AML-193 (cell line): Measurements from ENCODE around the gene FSTL5.
"Not testable (repeated sequence)": the region's sequence is repeated elsewhere in the genome, so short reads cannot be mapped to it uniquely, and the experiment has no call there.

Experiments used
- DNase-seq, 2 experiments: peaks; one replicate each; lab custom pipeline; 2025; lab: John Stamatoyannopoulos, UW

The FSTL5 gene

DNA sequence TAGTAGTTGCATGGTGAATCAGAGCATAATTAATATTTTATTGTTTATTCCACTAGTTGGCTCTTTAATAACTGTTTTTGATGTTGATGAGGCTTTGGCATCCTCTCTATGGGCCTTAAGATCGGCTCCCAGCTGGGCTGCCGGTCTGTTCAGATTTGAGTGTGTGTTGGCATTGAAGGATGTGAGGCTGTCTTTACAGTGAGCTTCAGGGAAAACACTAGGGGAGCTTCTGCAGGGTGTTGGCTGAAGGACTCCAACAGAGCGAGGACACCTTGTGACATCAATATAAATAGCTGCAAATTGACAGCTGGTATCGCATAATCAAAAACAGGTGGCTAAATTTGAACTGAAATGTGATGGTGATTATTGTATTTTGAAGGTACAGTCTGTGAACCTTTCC lies 322.0 kb downstream of the FSTL5 start:
- DNase-seq = no peak

GRCh38 chr4:161829591-161829990 lies 334.2 kb downstream of the FSTL5 start:
- no peak for DNase-seq

GRCh38 chr4:161828061-161828460 lies 335.7 kb downstream of the FSTL5 start:
- DNase-seq = no peak

DNA sequence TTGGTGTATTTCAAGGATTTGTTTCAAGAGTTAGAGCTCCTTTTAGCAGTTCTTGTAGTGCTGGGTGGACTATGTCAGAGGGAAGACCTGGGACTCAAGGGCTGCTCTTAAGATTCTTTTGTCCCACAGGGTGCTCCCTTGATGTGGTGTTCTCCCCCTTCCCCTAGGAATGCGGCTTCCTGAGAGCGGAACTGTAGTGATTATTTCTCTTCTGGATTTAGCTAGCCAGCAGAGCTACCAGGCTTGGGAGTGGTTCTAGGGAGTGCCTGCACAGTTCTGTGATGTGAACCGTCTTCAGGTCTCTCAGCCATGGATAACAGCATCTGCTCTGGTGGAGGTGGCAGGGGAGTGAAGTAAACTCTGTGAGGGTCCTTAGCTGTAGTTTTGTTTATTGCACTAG lies 336.8 kb downstream of the FSTL5 start:
- DNase-seq = no peak

DNA sequence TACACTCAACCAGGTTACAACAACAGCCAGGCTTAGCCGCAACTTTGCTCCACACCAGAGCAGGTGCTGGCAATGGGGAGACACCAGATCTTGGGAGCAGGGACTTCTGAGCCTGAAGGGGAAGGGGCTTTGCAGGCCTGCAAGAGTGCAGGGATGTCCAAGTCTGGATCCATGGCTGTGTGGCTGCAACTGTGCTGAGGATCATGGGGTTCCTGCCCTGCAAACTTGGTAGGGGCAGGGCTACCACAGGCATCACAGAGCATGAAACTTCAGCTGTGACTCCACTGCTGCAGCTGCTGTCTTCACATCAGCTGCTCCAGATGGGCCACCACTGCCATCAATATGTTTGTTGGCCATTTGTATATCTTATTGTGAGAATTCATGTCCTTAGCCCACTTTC lies 340.4 kb downstream of the FSTL5 start:
- no peak for DNase-seq

- DNase-seq = no peak
These were observed 341.6 kb downstream of the FSTL5 start for GRCh38 chr4:161822174-161822573.

DNA sequence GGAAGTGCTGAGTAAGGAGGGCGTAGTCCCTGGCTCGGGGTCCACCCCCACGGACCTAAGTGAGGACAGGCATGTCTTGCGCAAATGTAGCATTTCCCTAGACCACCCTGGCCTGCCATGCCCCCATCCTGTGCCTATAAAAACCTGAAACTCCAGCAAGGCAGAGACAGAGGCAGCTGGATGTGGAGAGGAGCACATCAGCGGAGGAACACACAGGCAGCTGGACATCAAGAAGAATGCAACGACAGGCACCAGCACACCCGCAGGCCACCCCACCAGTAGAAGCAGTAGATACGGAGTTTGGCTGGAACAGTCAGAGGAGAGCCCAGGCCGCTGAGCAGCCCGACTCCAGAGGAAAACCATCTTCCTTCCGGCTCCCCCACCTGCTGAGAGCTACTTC lies 345.9 kb downstream of the FSTL5 start:
- DNase-seq = no peak

DNA sequence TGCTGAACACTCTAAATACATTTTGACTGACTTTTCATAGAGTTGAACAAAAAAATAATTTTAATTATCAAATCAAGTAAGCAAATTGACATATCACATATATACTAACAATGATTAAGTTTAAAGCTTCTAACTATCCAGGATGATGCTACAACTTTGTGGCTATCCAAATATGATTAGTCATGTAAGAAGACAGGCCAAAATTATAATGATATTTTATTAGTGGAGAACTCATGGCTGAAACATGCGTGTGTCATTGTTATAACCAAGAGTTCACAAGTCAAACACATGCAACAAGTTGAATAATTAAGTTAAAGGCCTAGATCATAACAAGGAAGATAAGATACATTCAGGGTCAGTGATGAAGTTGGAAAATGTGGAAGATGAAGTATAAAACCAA lies 346.8 kb downstream of the FSTL5 start:
- DNase-seq = no peak

- DNase-seq = no peak
These were observed 348.0 kb downstream of the FSTL5 start for GRCh38 chr4:161815841-161816240.

DNA sequence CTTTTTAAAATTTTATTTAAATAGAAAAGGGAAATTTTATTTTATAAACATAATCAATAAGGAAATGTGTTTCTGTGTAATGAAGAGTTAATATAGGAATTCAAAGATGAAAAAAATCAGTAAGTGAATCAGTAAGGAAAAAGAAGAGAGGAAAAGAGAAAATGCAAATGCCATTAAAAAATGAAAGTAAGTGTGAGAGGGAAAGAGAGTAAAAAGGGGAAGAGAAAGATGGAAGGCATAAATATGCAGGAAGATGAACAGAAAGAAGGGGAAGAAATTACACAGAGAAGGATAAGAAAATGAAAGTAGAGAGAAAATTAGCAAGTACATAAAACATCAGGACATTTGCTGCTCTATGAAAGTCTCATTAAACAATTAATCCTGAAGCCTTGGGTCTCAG lies 349.9 kb downstream of the FSTL5 start:
- no peak for DNase-seq

- DNase-seq = no peak
These were observed 350.4 kb downstream of the FSTL5 start for GRCh38 chr4:161813389-161813788.

GRCh38 chr4:161803171-161803570 lies 360.6 kb downstream of the FSTL5 start:
- DNase-seq = no peak

DNA sequence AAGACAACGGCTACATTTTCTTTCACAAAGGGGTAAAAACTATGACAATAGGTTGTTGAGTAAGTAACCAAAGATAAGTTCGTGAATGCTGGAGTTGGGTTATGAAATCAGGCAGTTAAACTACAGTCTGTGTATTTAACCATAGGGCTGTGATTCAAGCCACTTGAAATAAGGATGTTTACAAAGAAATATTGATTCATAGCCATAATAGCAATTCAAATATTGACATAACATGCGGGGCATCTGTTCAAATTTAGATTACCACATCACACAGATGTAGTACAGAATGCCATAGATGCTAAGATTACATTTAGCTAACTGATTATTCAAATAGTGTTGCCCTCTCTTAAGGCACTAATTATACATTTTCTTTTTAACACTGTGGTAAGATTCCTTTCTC lies 364.1 kb downstream of the FSTL5 start:
- no peak for DNase-seq

DNA sequence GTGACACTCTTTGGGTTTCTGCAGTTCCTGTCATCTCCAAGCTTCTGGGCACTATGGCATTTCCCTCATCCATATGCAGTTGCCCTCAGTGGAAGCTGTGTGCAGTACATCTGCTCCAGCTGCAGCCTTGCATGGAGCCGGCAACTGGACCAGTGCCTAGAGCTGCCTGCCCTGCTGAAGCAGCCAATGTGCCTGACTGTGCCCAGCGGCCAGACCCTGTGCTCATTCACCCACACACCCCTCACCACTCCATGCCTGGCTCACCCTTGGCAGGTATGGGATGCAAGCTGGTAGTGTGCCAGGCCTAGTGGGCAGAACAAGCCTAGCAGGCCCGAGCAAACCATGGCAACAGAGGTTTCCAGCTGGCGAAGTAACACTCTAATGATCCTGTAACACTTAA lies 370.8 kb downstream of the FSTL5 start:
- DNase-seq = no peak

DNA sequence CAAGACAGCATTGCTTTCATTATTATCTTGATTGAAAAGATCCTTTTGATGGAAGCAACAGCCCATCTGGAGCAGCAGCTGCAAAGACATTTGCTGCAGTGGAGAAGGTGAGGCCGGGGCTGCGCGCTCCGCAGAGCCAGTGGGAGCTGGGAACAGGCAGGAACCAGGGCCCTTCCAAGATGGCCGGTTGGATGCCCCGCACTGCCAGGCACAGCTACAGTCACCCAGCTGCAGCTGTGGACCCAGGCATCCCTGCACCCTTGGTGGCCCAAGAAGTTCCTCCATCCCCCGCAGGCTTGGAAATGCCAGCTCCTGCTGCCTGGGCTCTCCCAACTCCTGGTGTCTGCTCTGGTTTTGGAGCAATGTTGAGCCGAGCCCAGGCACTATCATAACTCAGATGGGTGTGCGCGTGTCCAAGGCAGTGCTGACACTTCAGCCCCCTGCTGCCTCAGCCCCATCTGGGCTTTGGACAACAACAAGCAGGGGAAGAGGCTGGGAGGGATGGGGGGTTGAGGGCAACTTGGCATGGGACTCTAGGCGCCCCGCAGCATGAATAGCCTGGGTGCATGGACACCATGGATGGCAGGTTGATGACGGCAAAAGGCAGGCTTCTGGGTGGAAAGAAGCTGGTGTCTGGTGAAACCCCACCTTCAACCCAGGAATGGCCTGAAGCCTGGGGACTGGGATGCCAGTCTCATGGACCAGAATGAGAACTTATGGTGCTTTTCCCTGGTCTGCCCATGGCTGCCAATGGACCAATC lies 371.8 kb downstream of the FSTL5 start:
- no peak for DNase-seq

DNA sequence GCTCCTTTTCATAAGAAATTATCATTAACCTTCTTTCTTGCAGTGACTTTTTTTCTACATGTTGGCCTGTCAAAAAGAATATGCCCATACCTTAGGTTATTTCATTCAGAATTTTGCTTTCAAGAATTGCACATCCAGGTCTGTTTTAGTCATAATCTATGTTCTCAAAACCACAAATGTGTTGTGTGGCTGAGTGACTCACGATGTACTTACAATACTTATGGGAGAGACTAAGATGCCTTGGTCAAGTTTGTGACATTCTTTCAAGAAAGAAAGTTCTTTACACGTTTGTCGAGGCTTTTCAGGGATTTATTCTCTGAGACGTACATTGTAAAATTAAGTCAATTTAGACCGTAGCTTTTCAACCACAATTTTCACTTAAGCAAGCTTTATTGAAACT lies 396.7 kb downstream of the FSTL5 start:
- DNase-seq = no peak

GRCh38 chr4:161762796-161763195 lies 401.0 kb downstream of the FSTL5 start:
- DNase-seq = no peak

DNA sequence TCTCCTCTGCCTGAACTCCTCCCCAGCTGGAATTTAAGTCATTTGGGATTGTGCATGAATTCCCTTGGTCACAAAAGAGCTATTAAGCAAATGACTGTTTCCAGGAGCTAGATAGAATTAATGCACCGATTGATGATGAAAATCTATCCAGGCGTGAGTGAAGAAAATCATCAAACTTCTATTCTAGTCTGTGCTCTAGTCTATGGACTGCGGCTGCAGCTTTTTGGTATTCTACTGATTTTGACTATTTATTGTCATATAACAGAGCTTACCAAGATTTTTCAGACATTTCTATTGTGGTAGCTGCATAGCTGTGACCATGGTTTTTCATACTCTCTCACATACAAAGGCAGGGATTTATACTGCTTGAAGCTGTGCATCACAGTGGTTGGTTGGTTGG lies 403.8 kb downstream of the FSTL5 start:
- DNase-seq = no peak

DNA sequence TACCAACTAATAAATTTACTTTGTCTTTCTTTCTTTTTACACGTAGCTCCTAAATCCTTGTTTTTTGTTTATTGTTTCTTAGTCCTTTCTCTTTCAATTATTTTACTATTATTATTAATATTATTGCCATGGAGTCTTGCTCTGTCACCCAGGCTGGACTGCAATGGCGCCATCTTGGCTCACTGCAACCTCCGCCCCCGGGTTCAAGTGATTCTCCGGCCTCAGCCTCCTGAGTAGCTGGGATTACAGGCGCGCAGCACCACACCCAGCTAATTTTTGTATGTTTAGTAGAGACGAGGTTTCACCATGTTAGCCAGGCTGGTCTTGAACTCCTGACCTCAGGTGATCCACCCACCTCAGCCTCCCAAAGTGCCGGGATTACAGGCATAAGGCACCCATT lies 405.4 kb downstream of the FSTL5 start:
- not testable (repeated sequence) for DNase-seq

- no peak for DNase-seq
These were observed 434.9 kb downstream of the FSTL5 start for GRCh38 chr4:161728929-161729328.

- no peak for DNase-seq
These were observed 441.9 kb downstream of the FSTL5 start for GRCh38 chr4:161721947-161722346.

DNA sequence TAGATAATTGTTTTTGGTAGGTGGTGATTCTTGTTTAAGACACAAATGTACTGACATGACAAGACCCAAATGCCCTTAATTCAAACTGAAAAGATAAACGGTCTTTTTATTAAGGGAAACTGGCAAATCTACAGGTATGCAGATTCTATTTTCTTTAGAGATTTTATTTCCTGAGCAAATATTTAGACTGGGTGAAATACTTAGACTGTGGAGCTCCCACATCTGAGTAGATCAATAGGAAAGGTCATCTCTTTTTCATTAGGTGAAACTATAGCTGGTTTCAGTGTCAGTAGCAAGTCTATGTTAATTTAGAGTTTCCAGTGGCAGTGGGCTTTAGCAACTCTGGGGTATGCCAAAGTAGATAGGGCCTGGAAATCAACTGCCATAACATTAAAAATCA lies 446.7 kb downstream of the FSTL5 start:
- DNase-seq = no peak

DNA sequence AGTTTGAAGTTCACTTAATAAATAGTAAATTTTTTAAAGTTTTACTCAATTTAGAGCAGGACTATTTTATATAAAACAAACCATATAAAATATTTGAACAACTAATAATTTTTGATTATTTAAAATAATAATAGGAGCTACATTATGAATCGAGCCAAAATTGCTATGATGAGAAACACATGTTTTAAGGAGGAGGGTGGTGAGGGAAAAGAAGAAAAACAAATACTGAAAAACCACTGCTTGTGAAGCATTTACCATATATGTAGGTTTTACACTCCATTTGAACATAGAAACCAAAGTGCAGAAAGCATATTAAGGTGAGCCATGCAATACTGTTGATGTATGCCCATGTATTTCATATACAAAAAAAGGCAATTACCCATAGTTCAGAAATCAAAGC lies 448.9 kb downstream of the FSTL5 start:
- no peak for DNase-seq

GRCh38 chr4:161714022-161714751 lies 449.6 kb downstream of the FSTL5 start:
- no peak for DNase-seq
